K562 (cell line): ENCODE data around the gene ELMO1. TPM values are rescaled to one million over a fixed set of nuclear protein-coding genes. Genes with fewer than 3 reads are reported as not detected.

Source experiments
- ATAC-seq: fragments of 200-7000 bp; cut with Tn5 transposase; 3 replicates; pipeline ENCODE4 v1.9.1; 2020; ENCODE audit warnings: moderate library complexity
- BruUV-seq: library from RNA; stranded (reverse); fragments of 400-500 nt; replicated peaks from 2 replicates; lab custom pipeline; 2021; lab: Mats Ljungman, UMichigan
- CTCF ChIA-PET: fragments of 300-600 bp; formaldehyde crosslinking; extraction: SDS; loops from one replicate; lab custom pipeline; 2021; ENCODE audit warnings: low intra/inter-chr PET ratio; lab: Yijun Ruan, JAX
- POLR2A ChIA-PET: fragments of 300-600, 350-650 bp; sonication (Branson Sonifier 250); formaldehyde crosslinking; extraction: SDS; loops from one replicate; lab custom pipeline; 2021; ENCODE audit warnings: antibody characterized with exemption, inconsistent platforms; lab: Yijun Ruan, JAX
- DNase-seq, 4 experiments: peaks; one replicate each; pipeline versions ENCODE4 v3.0.0 to v3.0.0-alpha.2; 2011 to 2018; ENCODE audit warnings: low spot score in 3 of 4, mixed read lengths in 3 of 4; ENCODE audit errors: extremely low read depth in 1 of 4
- FAIRE-seq: peaks from 2 replicates; lab custom pipeline; 2011; peaks lifted over from hg19 to GRCh38; lab: Jason Lieb, UNC
- H2AFZ ChIP-seq: 2 replicates; pipeline ENCODE4 v1.6.0; 2011; ENCODE audit warnings: low read depth, low read length, control low read depth, inconsistent platforms
- H3K27ac ChIP-seq: fragments of 200-600 bp; 3 replicates; pipeline ENCODE4 v1.8.0; 2011; ENCODE audit warnings: low read depth, mild to moderate bottlenecking, control low read depth, inconsistent platforms, low read length, moderate library complexity, mixed read lengths; ENCODE audit errors: extremely low read depth
- H3K27me3 ChIP-seq, 2 experiments: fragments of 300-600 bp in 1 of 2; 2 replicates in 1 of 2; 3 replicates in 1 of 2; pipeline versions ENCODE4 v1.6.0 to v1.8.0; 2011; ENCODE audit warnings: inconsistent platforms in 2 of 2, low read length in 2 of 2, mild to moderate bottlenecking in 1 of 2, mixed read lengths in 1 of 2, moderate library complexity in 1 of 2; ENCODE audit not compliant: control insufficient read depth in 2 of 2, insufficient read depth in 2 of 2
- H3K36me3 ChIP-seq: fragments of 300-600 bp; 3 replicates; pipeline ENCODE4 v1.8.0; 2011; ENCODE audit warnings: mild to moderate bottlenecking, low read length, inconsistent platforms; ENCODE audit not compliant: control insufficient read depth, insufficient read depth
- H3K4me1 ChIP-seq, 2 experiments: fragments of 200-600 bp in 1 of 2; replicated peaks in 1 of 2; 2 replicates in 1 of 2; 3 replicates in 1 of 2; pipeline versions ENCODE4 v1.5.1 to v1.8.0; 2011; ENCODE audit warnings: inconsistent platforms in 2 of 2, low read length in 2 of 2, mild to moderate bottlenecking in 1 of 2, mixed read lengths in 1 of 2, moderate library complexity in 1 of 2; ENCODE audit not compliant: control insufficient read depth in 2 of 2, insufficient read depth in 2 of 2
- H3K4me2 ChIP-seq: 2 replicates; pipeline ENCODE4 v1.6.1; 2011; ENCODE audit warnings: low read length, control low read depth, inconsistent platforms, mixed read lengths; ENCODE audit not compliant: insufficient read depth
- H3K4me3 ChIP-seq: fragments of 200-600 bp; sonication (generic), shearing (Covaris generic); 2 replicates; pipeline ENCODE4 v1.5.1; 2016; ENCODE audit warnings: control low read depth, inconsistent platforms
- H3K79me2 ChIP-seq: fragments of 200-600 bp; 3 replicates; pipeline ENCODE4 v1.8.0; 2011; ENCODE audit warnings: low read length, inconsistent platforms; ENCODE audit not compliant: control insufficient read depth, insufficient read depth
- H3K9ac ChIP-seq, 2 experiments: 2 replicates each; pipeline versions ENCODE4 v1.6.0 to v1.6.1; 2011; ENCODE audit warnings: low read depth in 2 of 2, low read length in 2 of 2, control low read depth in 1 of 2, inconsistent platforms in 1 of 2, mild to moderate bottlenecking in 1 of 2, mixed read lengths in 1 of 2; ENCODE audit not compliant: insufficient read depth in 1 of 2
- H3K9me1 ChIP-seq: one replicate; pipeline ENCODE4 v1.6.0; 2011; ENCODE audit warnings: inconsistent platforms, mild to moderate bottlenecking, low read length, moderate library complexity; ENCODE audit not compliant: control insufficient read depth, insufficient read depth
- H3K9me3 ChIP-seq: replicated peaks from 2 replicates; pipeline ENCODE4 v1.5.1; 2011; ENCODE audit warnings: low read depth, low read length, inconsistent platforms; ENCODE audit not compliant: control insufficient read depth, insufficient read depth
- H4K20me1 ChIP-seq: replicated peaks from 2 replicates; pipeline ENCODE4 v1.6.1; 2011; ENCODE audit warnings: low read length, inconsistent platforms, mixed read lengths; ENCODE audit not compliant: control insufficient read depth, insufficient read depth
- DEAF1 ChIP-seq: fragments of 450-650 bp; formaldehyde crosslinking; IDR thresholded peaks from 2 replicates; pipeline ENCODE4 v1.4.0; 2020; ENCODE audit warnings: mild to moderate bottlenecking, moderate library complexity
- FOXJ3 ChIP-seq: sonication (generic); formaldehyde crosslinking; IDR thresholded peaks from 2 replicates; pipeline ENCODE4 v1.4.0; 2020; ENCODE audit warnings: mild to moderate bottlenecking, missing genetic modification reagents
- GTF3C2 ChIP-seq: IDR thresholded peaks from 3 replicates; pipeline ENCODE4 v1.6.1; 2011; ENCODE audit warnings: borderline replicate concordance, mild to moderate bottlenecking, moderate library complexity; ENCODE audit not compliant: insufficient read length; ENCODE audit errors: extremely low read depth
- NCOA2 ChIP-seq, 2 experiments: fragments of 450-650 bp; IDR thresholded peaks; 2 replicates each; pipeline ENCODE4 v1.6.1; 2018; ENCODE audit warnings: mild to moderate bottlenecking in 2 of 2, moderate library complexity in 1 of 2; ENCODE audit not compliant: partially characterized antibody in 2 of 2
- RFX1 ChIP-seq: fragments of 450-650 bp; IDR thresholded peaks from 2 replicates; pipeline ENCODE4 v1.6.1; 2016; ENCODE audit warnings: mild to moderate bottlenecking, moderate library complexity
- WGBS: fragments of 100-300 bp; shearing (Covaris generic); methylation state at CpG from one replicate; pipeline ENCODE4 v1.1.6; 2016; ENCODE audit warnings: low coverage, mixed read lengths; ENCODE audit not compliant: insufficient coverage; ENCODE audit errors: missing lambda C conversion rate; 5-methylcytosine and 5-hydroxymethylcytosine counted together
- in situ Hi-C: fragments of 300-500 bp; cut with MboI; formaldehyde crosslinking; loops from 4 replicates; pipeline ENCODE4 v1.15.0; 2018; ENCODE audit warnings: inconsistent platforms, mixed read lengths
- intact Hi-C: fragments of 100-400 bp; cut with micrococcal nuclease; formaldehyde crosslinking; loops from 2 replicates; pipeline ENCODE4 v1.14.2; 2022
- polyA plus RNA-seq, 8 experiments: library from polyadenylated mRNA; depleted of rRNA in 4 of 8; stranded (reverse) in 5 of 8; unstranded in 3 of 8; fragments of >200 nt; fragmentation: Nextera tagmentation in 2 of 8; fragmentation: Illumina TruSeq in 1 of 8; extraction: Ambion mirVana in 2 of 8; extraction: Trizol in 1 of 8; gene quantifications; 2 replicates each; pipeline versions ENCODE4 v1.2.1 to v1.2.3, GENCODE V29; 2011 to 2014; ENCODE audit warnings: inconsistent platforms in 1 of 8, missing spikeins in 1 of 8
- total RNA-seq, 7 experiments: library from RNA; depleted of rRNA in 6 of 7; stranded (reverse); fragments of >200 nt in 6 of 7; fragmentation: Illumina TruSeq in 2 of 7; extraction: Trizol in 2 of 7; gene quantifications; 2 replicates each; pipeline versions ENCODE4 v1.2.1 to v1.2.3, GENCODE V29; 2011 to 2021; ENCODE audit warnings: low replicate concordance in 1 of 7

ELMO1 gene
- total and polyA plus RNA-seq, 9 of the 15 experiments (the other 6 are each of a cell fraction or from before 2014, with no cell fraction given), result 0.36 to 7.2 (median 3.6) TPM

- POLR2A ChIA-PET, result no interaction called here
Measured at GRCh38 chr7:37216923-37217322, 231.7 kb downstream of the ELMO1 start.

More at GRCh38 chr7:37216923-37217322, 231.7 kb downstream of the ELMO1 start:
- no peaks in the 10 kb centered on the region for H3K36me3 ChIP-seq
- H2AFZ ChIP-seq, result no peak overlapping the region
- FAIRE-seq, result no peak
- in situ Hi-C loops, result no loop called here
- no peaks in the 10 kb centered on the region for H4K20me1 ChIP-seq
- BruUV-seq, result no TSS peak
- TF ChIP-seq NCOA2 (IDR thresholded peaks at IDR 0.05; ENCODE audit: partially characterized antibody in 2 of 2), result no peak
- no peak for TF ChIP-seq DEAF1 (CRISPR knock-in tag)
- TF ChIP-seq FOXJ3 (CRISPR knock-in tag), result no peak
- TF ChIP-seq GTF3C2, result no peak
- no peak for TF ChIP-seq RFX1
- no peaks in the 10 kb centered on the region for H3K4me1 ChIP-seq
- no peaks in the 10 kb centered on the region; a peak in 1 of 5 replicates for H3K27me3 ChIP-seq
- no peak for DNase-seq
- no peak overlapping the region for H3K4me2 ChIP-seq
- no peaks in the 10 kb centered on the region for H3K79me2 ChIP-seq
- H3K9ac ChIP-seq, result no peak overlapping the region
- intact Hi-C loops, result no loop called here
- no peak overlapping the region for H3K27ac ChIP-seq
- no peaks in the 10 kb centered on the region for H3K9me3 ChIP-seq
- no peak overlapping the region for H3K4me3 ChIP-seq
- H3K9me1 ChIP-seq, result no peaks in the 10 kb centered on the region
- 8% methylated on average over 2 of the region's 2 CpGs for WGBS
- CTCF ChIA-PET, result no interaction called here
- ATAC-seq, result no peak
